Endothelial cell of umbilical vein (primary cell): ENCODE results near the gene SLC25A23. TPM values are rescaled to one million over a fixed set of nuclear protein-coding genes. Genes with fewer than 3 reads are reported as not detected.

Experiments used
- BruUV-seq: library from RNA; stranded (reverse); fragments of 400-500 nt; replicated peaks from 2 replicates; lab custom pipeline; 2021; lab: Mats Ljungman, UMichigan
- CTCF ChIA-PET: fragments of 300-600, 350-600 bp; sonication (Branson Sonifier 250); formaldehyde crosslinking; loops from one replicate; lab custom pipeline; 2021; ENCODE audit warnings: antibody characterized with exemption, inconsistent platforms; lab: Charles Lee
- POLR2A ChIA-PET: fragments of 300-600, 350-600 bp; sonication (Branson Sonifier 250); formaldehyde crosslinking; loops from one replicate; lab custom pipeline; 2021; ENCODE audit warnings: antibody characterized with exemption, inconsistent platforms; lab: Charles Lee
- DNase-seq: peaks from one replicate; pipeline ENCODE4 v3.0.0-alpha.2; 2011; ENCODE audit warnings: low read depth, low spot score
- FAIRE-seq: peaks from 2 replicates; lab custom pipeline; 2011; peaks lifted over from hg19 to GRCh38; lab: Jason Lieb, UNC
- H2AFZ ChIP-seq: 2 replicates; pipeline ENCODE4 v1.6.0; 2012; ENCODE audit warnings: low read depth, low read length, control low read depth, inconsistent platforms
- H3K27ac ChIP-seq: 2 replicates; pipeline ENCODE4 v1.5.1; 2011; ENCODE audit warnings: low read depth, mild to moderate bottlenecking, control low read depth, low read length, moderate library complexity; ENCODE audit not compliant: insufficient read depth
- H3K27me3 ChIP-seq, 2 experiments: 2 replicates each; pipeline versions ENCODE4 v1.6.0 to v1.6.1; 2011; ENCODE audit warnings: low read length in 2 of 2, mixed read lengths in 1 of 2; ENCODE audit not compliant: control insufficient read depth in 2 of 2, insufficient read depth in 2 of 2
- H3K36me3 ChIP-seq, 2 experiments: 2 replicates in 1 of 2; 3 replicates in 1 of 2; pipeline ENCODE4 v1.5.1; 2011; ENCODE audit warnings: low read length in 2 of 2, mild to moderate bottlenecking in 1 of 2, moderate library complexity in 1 of 2; ENCODE audit not compliant: control insufficient read depth in 2 of 2, insufficient read depth in 2 of 2; ENCODE audit errors: extremely low read depth in 1 of 2
- H3K4me1 ChIP-seq: 3 replicates; pipeline ENCODE4 v1.5.1; 2011; ENCODE audit warnings: mild to moderate bottlenecking, low read length; ENCODE audit not compliant: control insufficient read depth, insufficient read depth; ENCODE audit errors: extremely low read depth
- H3K4me2 ChIP-seq: 2 replicates; pipeline ENCODE4 v1.6.1; 2011; ENCODE audit warnings: low read length, control low read depth, mixed read lengths; ENCODE audit not compliant: insufficient read depth
- H3K4me3 ChIP-seq, 3 experiments: fragments of 200-600 bp in 1 of 3; sonication (generic), shearing (Covaris generic) in 1 of 3; replicated peaks in 1 of 3; 2 replicates each; pipeline ENCODE4 v1.5.1; 2011 to 2016; ENCODE audit warnings: control low read depth in 3 of 3, low read length in 3 of 3, mild to moderate bottlenecking in 2 of 3, inconsistent platforms in 1 of 3, low read depth in 1 of 3, moderate library complexity in 1 of 3; ENCODE audit not compliant: insufficient read depth in 1 of 3
- H3K79me2 ChIP-seq: 2 replicates; pipeline ENCODE4 v1.6.0; 2012; ENCODE audit warnings: low read length, inconsistent platforms; ENCODE audit not compliant: control insufficient read depth, insufficient read depth
- H3K9ac ChIP-seq: replicated peaks from 2 replicates; pipeline ENCODE3; 2011; ENCODE audit warnings: low read length, control low read depth; ENCODE audit not compliant: insufficient read depth; ENCODE audit errors: extremely low read depth
- H3K9me1 ChIP-seq: replicated peaks from 3 replicates; pipeline ENCODE4 v1.6.0; 2011; ENCODE audit warnings: mild to moderate bottlenecking, low read length; ENCODE audit not compliant: control insufficient read depth, insufficient read depth; ENCODE audit errors: extremely low read depth
- H3K9me3 ChIP-seq: replicated peaks from 2 replicates; pipeline ENCODE4 v1.5.1; 2012; ENCODE audit warnings: low read length, inconsistent platforms; ENCODE audit not compliant: control insufficient read depth, insufficient read depth
- H4K20me1 ChIP-seq: replicated peaks from 2 replicates; pipeline ENCODE3; 2011; ENCODE audit warnings: mild to moderate bottlenecking, low read length; ENCODE audit not compliant: control insufficient read depth, insufficient read depth; ENCODE audit errors: extremely low read depth
- EZH2 ChIP-seq: IDR thresholded peaks from 2 replicates; pipeline ENCODE4 v1.6.1; 2012; ENCODE audit warnings: borderline replicate concordance, low read depth, mild to moderate bottlenecking, moderate library complexity, low read length, inconsistent platforms; ENCODE audit not compliant: severe bottlenecking
- FOS ChIP-seq: IDR thresholded peaks from 2 replicates; pipeline ENCODE4 v1.6.1; 2011; ENCODE audit warnings: mild to moderate bottlenecking, low read length, moderate library complexity, borderline replicate concordance; ENCODE audit not compliant: insufficient read depth
- GATA2 ChIP-seq: IDR thresholded peaks from 2 replicates; pipeline ENCODE4 v1.7.0; 2011; ENCODE audit warnings: low read depth, mild to moderate bottlenecking, moderate library complexity, mixed read lengths, low read length; ENCODE audit not compliant: insufficient read length, insufficient read depth
- JUN ChIP-seq: IDR thresholded peaks from 2 replicates; pipeline ENCODE4 v1.6.1; 2011; ENCODE audit warnings: borderline replicate concordance, low read depth; ENCODE audit not compliant: insufficient read length, insufficient read depth
- MAX ChIP-seq: IDR thresholded peaks from 2 replicates; pipeline ENCODE4 v1.6.1; 2011; ENCODE audit not compliant: insufficient read depth, insufficient read length
- MYC ChIP-seq: IDR thresholded peaks from one replicate; pipeline ENCODE4 v1.6.1; 2011; ENCODE audit warnings: mild to moderate bottlenecking, low read depth, low read length
- POLR2A ChIP-seq: IDR thresholded peaks from 2 replicates; pipeline ENCODE4 v1.6.1; 2012; ENCODE audit warnings: low read depth, mild to moderate bottlenecking, control low read depth, low read length
- POLR2AphosphoS5 ChIP-seq: IDR thresholded peaks from 2 replicates; pipeline ENCODE4 v1.6.1; 2012; ENCODE audit warnings: low read depth, mild to moderate bottlenecking, control low read depth, low read length, moderate library complexity; ENCODE audit not compliant: insufficient read depth
- dilution Hi-C: fragments of 300-500 bp; cut with MboI; formaldehyde crosslinking; loops from one replicate; pipeline ENCODE4 v1.15.0; 2019; ENCODE audit warnings: low sequenced_read_pairs; ENCODE audit not compliant: extremely low pct_ligation_motif_present
- intact Hi-C: fragments of 100-400 bp; cut with micrococcal nuclease; formaldehyde crosslinking; loops from one replicate; pipeline ENCODE4 v1.10.0; 2022
- polyA plus RNA-seq, 4 experiments: library from polyadenylated mRNA; depleted of rRNA in 3 of 4; stranded (reverse) in 3 of 4; unstranded in 1 of 4; fragments of >200 nt; gene quantifications; 2 replicates each; pipeline versions ENCODE4 v1.2.1 to v1.2.3, GENCODE V29; 2011 to 2012; ENCODE audit warnings: missing spikeins in 1 of 4
- total RNA-seq: library from RNA; stranded (reverse); gene quantifications from 2 replicates; pipeline ENCODE4 v1.2.3, GENCODE V29; 2021
- TF ChIP-seq, protein P1 (sequence below), 2 donors: IDR thresholded peaks; 1 replicate in 1 of 2; 2 replicates in 1 of 2; pipeline ENCODE4 v1.5.1; 2011; ENCODE audit warnings: low read length in 2 of 2, mild to moderate bottlenecking in 2 of 2, moderate library complexity in 2 of 2, control low read depth in 1 of 2, inconsistent platforms in 1 of 2, low read depth in 1 of 2; ENCODE audit not compliant: insufficient read depth in 1 of 2; ENCODE audit errors: extremely low read depth in 1 of 2

Gene SLC25A23
- total and polyA plus RNA-seq, 2 donors (not counting 3 experiments of a cell fraction or from before 2014, with no cell fraction given), result 12.8 to 33.5 TPM

DNA sequence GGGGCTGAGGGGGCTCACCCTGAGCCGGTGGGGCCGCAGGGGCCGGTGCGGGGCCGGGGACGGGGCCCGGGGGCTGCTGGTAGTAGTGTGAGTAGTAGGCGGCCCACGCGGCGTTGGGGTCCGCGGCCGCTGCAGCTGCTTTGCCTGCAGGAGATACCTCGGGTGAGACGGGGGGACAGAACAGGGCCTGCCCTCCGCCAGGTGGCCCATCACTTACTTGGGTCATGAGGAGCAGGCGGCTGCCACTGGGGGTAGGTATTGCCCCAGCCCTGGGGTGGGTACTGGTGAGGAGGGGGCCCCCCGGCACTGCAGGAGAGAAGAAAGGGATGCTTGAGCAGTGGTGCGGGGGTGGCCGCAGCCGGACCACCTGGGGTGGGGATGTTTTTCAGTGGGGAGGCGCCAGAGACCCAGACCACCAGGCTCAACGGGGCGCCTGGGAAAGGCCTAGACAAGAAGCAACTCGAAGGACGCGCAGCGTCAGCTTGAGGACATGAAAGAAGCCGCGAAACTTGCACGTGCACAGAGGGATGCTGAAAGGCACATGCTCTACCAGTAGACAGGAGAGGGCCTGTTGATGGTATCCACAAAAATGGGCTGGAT is 43.9 kb downstream of the SLC25A23 start:
- intact Hi-C loops, result no loop called here
- H3K9me1 ChIP-seq, result no peaks in the 10 kb centered on the region
- TF ChIP-seq JUN (no peak), MAX (no peak), GATA2 (no peak), MYC (no peak), EZH2 (no peak), FOS (no peak), POLR2A (no peak), POLR2AphosphoS5 (no peak)
- TF ChIP-seq, protein P1, sequence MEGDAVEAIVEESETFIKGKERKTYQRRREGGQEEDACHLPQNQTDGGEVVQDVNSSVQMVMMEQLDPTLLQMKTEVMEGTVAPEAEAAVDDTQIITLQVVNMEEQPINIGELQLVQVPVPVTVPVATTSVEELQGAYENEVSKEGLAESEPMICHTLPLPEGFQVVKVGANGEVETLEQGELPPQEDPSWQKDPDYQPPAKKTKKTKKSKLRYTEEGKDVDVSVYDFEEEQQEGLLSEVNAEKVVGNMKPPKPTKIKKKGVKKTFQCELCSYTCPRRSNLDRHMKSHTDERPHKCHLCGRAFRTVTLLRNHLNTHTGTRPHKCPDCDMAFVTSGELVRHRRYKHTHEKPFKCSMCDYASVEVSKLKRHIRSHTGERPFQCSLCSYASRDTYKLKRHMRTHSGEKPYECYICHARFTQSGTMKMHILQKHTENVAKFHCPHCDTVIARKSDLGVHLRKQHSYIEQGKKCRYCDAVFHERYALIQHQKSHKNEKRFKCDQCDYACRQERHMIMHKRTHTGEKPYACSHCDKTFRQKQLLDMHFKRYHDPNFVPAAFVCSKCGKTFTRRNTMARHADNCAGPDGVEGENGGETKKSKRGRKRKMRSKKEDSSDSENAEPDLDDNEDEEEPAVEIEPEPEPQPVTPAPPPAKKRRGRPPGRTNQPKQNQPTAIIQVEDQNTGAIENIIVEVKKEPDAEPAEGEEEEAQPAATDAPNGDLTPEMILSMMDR (IDR thresholded peaks at IDR 0.05; ENCODE audit: extremely low read depth in 1 of 2, insufficient read depth in 1 of 2, low read depth in 1 of 2, low read length in 2 of 2), result no peak
- peaks cover 31 to 57% of the 10 kb centered on the region in 2 experiments for H3K36me3 ChIP-seq
- no peak overlapping the region for H3K4me2 ChIP-seq
- POLR2A ChIA-PET, result no interaction called here
- H3K79me2 ChIP-seq, result peaks cover 21% of the 10 kb centered on the region
- no peak overlapping the region for H3K9ac ChIP-seq
- CTCF ChIA-PET, result no interaction called here
- no peaks in the 10 kb centered on the region for H3K9me3 ChIP-seq
- no TSS peak for BruUV-seq
- no peaks in the 10 kb centered on the region for H3K27me3 ChIP-seq
- no peaks in the 10 kb centered on the region for H3K4me1 ChIP-seq
- no peak overlapping the region for H3K4me3 ChIP-seq
- DNase-seq (no peak), FAIRE-seq (no peak)
- H4K20me1 ChIP-seq, result no peaks in the 10 kb centered on the region
- H3K27ac ChIP-seq, result no peak overlapping the region
- H2AFZ ChIP-seq, result no peak overlapping the region
- dilution Hi-C loops, result no loop called here
